Stimulated activated CD8-positive, alpha-beta memory T cell treated with anti-CD3 and anti-CD28 coated beads, Interleukin-15, amount 100 ng/mL, for 24 hours (primary cell): Measurements from ENCODE around the gene EEFSEC.

Experiments used
- DNase-seq: peaks from one replicate; pipeline ENCODE4 v3.0.0-alpha.2; 2020; ENCODE audit warnings: low read depth

The EEFSEC gene

GRCh38 chr3:128445357-128445756 lies 292.1 kb downstream of the EEFSEC start:
- DNase-seq = no peak

- DNase-seq = no peak
Observed at GRCh38 chr3:128446821-128447220, 293.5 kb downstream of the EEFSEC start.

DNA sequence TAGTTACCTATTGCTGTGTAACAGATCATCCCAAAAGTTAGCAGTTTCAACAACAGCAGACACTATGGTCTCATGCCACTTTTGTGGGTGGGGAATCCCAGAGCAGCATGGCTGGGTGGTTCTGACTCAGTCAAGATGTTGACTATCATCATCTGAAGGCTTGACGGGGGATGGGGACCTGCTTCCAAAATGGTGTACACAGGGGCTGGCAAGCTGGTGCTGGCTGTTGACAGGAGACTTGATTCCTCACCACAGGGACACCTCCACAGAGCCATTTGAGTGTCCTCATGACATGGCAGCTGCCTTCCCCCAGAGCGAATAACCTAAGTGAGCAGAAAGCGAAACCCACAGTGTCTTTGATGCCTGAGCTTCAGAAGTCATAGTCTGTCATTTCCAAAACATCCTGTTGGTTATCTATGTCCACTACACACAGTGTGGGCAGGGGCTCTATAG lies 294.3 kb downstream of the EEFSEC start:
- no peak for DNase-seq

- DNase-seq = no peak
Observed at GRCh38 chr3:128448491-128448890, 295.2 kb downstream of the EEFSEC start.

GRCh38 chr3:128449111-128449638 lies 295.9 kb downstream of the EEFSEC start:
- no peak for DNase-seq

DNA sequence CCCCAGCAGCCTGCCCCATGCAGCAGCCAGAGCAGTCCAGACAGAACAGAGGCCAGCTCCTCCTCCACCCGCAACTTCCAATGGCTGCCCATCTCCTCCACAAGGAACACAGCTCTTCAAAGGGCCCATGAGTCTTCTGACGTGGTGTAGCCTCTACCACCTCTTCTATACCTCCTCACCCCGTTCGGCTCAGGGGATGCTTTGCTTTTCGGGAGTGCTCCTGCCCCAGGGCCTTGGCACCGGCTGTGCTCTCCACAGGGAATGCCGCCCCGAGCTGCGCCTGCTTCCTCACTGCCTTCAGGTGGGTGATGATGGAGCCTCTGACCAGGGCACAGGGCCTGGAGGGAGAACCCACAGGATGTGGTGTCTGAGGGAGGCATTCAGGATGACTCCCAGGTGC lies 298.8 kb downstream of the EEFSEC start:
- DNase-seq = no peak

DNA sequence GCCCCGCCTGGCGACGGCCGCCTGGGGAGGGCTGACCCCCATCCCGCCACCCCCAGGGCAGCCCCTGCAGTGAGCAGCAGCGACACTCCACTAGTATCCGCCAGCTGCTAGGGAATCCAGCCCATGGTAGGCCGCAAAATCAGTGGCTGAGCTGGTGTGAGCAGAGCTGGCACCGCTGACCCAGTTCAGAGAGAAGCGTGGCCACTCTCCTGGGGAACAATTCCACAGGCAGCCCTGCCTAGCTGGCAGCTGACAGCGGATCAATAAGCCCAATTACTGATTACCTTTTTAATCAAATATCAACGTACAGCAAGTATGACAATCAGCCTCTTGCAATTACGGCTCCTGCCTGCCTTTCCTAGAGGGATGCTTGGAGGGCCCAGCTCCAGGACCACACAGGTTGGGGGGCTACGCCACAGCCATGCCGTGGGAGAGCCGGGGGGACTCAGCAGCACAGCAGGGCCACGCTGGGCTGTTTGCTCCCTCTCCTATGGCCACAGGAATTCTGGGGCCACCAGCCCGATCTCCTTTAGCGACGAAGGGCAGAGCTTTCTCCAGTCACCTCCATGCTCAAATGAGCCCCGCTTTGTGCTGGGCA lies 299.5 kb downstream of the EEFSEC start:
- DNase-seq = no peak

DNA sequence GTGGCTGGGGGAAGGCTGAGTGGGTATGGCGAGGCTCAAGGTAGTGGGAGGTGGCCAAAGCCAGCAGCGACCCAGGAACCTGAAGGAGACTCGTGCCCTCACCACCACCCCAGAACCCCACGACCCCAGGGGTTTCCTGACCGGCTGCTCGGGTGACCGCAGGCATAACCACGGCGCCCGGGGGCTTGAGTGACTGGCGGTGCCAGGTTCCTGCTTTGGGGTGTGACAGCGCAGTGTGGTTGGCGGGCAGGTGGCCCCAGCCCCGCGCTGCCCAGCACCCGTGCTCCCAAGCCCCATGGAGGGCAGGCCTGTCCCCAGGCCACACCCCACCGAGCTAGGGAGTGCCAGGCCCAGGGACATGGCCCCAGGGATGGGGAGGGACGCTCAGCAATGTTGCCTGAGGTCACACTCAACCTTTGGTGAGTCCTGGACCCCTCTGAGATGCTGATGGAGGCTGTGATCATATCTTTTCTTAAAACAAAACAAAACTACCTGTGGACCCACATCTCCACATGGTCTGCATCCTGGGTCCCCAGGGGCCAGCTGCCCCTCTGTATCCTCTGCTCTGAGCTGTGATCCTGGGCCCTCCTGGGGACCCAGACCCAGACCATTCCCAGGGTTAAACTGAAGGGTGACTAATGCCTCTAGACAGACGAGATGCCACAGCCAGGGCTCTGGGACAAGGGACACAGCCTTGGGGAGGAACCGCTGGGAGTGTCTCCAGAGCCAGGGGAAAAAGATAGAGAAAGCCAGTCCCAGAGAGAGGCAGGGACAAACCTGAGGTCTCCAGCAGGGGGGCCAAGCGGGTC lies 300.4 kb downstream of the EEFSEC start:
- no peak for DNase-seq

GRCh38 chr3:128454310-128454618 lies 301.0 kb downstream of the EEFSEC start:
- DNase-seq = no peak

- DNase-seq = no peak
Observed at GRCh38 chr3:128455116-128455515, 301.8 kb downstream of the EEFSEC start.

DNA sequence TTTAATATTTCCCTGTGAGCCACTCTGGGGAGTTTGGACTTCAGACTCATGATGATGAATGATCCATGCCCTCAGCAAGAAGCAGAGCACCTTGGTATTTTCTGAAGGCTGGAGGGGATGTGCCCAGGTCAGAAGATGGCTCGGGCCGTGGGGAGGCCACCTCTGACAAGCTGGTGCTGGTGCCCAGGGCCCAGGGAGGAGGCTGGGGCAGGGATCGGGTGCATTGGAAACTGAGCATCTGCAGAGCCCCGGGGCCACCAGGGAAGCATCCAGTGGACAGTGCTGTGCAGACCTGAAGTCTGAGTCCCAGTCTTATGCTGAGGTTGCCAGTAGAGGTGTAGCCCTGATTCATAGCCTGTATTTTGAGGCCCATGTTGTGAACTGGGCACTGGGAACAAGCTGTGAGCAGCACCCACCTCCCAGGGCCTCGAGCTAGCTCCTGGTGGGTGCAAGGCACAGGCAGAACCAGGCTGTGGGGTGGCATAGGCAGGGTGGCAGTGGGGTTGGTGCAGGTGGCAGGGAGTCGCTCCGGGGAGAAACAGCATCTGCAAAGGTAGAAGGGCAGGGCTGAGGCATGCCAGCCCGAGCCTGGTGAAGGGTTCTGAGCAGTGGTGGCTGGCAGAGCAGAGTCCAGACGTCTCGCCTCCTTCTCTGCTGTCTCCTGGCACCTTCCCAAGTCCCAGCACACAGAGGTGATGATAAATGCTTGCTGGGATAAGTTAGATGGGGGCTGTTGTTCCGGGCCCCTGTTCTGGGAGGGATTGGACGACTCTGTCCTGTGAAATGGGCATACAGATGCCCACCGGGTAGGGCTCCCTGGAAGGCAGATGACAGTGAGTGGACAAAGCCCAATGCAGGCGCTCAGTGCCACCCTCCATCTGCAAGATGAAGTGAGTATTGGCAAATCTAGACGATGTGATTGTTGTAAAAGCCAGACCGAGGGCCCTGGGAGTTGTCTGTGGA lies 302.8 kb downstream of the EEFSEC start:
- DNase-seq = no peak

GRCh38 chr3:128456776-128457715 lies 303.8 kb downstream of the EEFSEC start:
- no peak for DNase-seq

- DNase-seq = no peak
Observed at GRCh38 chr3:128457937-128458336, 304.7 kb downstream of the EEFSEC start.
